Femur (tissue), 1 donor: ENCODE measurements around the gene MAP4K3.
"Not testable (repeated sequence)": the region's sequence is repeated elsewhere in the genome, so short reads cannot be mapped to it uniquely, and the experiment has no call there.

Experiments
- DNase-seq: peaks from one replicate; pipeline ENCODE4 v3.0.0-alpha.2; 2017

Gene MAP4K3

GRCh38 chr2:39290433-39290832 lies 146.7 kb downstream of the MAP4K3 start:
- DNase-seq = no peak

GRCh38 chr2:39289609-39290008 lies 147.5 kb downstream of the MAP4K3 start:
- DNase-seq = no peak

GRCh38 chr2:39283561-39283960 lies 153.5 kb downstream of the MAP4K3 start:
- DNase-seq = no peak

- DNase-seq = no peak
Measured at GRCh38 chr2:39281391-39281790, 155.7 kb downstream of the MAP4K3 start.

GRCh38 chr2:39275016-39275415 lies 162.1 kb downstream of the MAP4K3 start:
- no peak for DNase-seq

GRCh38 chr2:39269941-39270340 lies 167.1 kb downstream of the MAP4K3 start:
- DNase-seq = no peak

- DNase-seq = no peak
Measured at GRCh38 chr2:39266916-39267434, 170.1 kb downstream of the MAP4K3 start.

GRCh38 chr2:39266139-39266805 lies 170.8 kb downstream of the MAP4K3 start:
- no peak for DNase-seq

- DNase-seq = no peak
Measured at GRCh38 chr2:39265315-39265714, 171.8 kb downstream of the MAP4K3 start.

- DNase-seq = no peak
Measured at GRCh38 chr2:39264733-39265132, 172.4 kb downstream of the MAP4K3 start.

GRCh38 chr2:39260087-39260486 lies 177.0 kb downstream of the MAP4K3 start:
- no peak for DNase-seq

GRCh38 chr2:39256040-39256439 lies 181.0 kb downstream of the MAP4K3 start:
- DNase-seq = no peak

- no peak for DNase-seq
Measured at GRCh38 chr2:39252888-39253518, 184.1 kb downstream of the MAP4K3 start.

GRCh38 chr2:39247512-39248043 lies 189.5 kb downstream of the MAP4K3 start:
- DNase-seq = no peak

- DNase-seq = no peak
Measured at GRCh38 chr2:39246382-39246980, 190.6 kb downstream of the MAP4K3 start.

- DNase-seq = not testable (repeated sequence)
Measured at GRCh38 chr2:39244963-39245625, 192.0 kb downstream of the MAP4K3 start.

GRCh38 chr2:39244241-39244862 lies 192.7 kb downstream of the MAP4K3 start:
- not testable (repeated sequence) for DNase-seq

GRCh38 chr2:39243469-39244123 lies 193.5 kb downstream of the MAP4K3 start, which contains the start of gene CDKL4:
Gene CDKL4 (minus strand): TSS chr2:39243970.
- DNase-seq = peak; percentile 25

- DNase-seq = no peak
Measured at GRCh38 chr2:39241588-39241987, 195.5 kb downstream of the MAP4K3 start.

- DNase-seq = no peak
Measured at GRCh38 chr2:39240758-39241157, 196.3 kb downstream of the MAP4K3 start.

- DNase-seq = no peak
Measured at GRCh38 chr2:39234754-39235153, 202.3 kb downstream of the MAP4K3 start.

GRCh38 chr2:39232141-39232540 lies 204.9 kb downstream of the MAP4K3 start:
- DNase-seq = no peak
